Measurements from ENCODE around the gene DDX59. TPM values are rescaled to one million over a fixed set of nuclear protein-coding genes. Genes with fewer than 3 reads are reported as not detected.

Gene DDX59
- total RNA-seq, 1 experiment from 2014 or later = 16.0 TPM

GRCh38 chr1:200625381-200625824 is 44.3 kb downstream of the DDX59 start:
- no peak overlapping the region for H3K4me2 ChIP-seq (ENCODE audit: low read length)
- H3K36me3 ChIP-seq (ENCODE audit: control insufficient read depth in 1 of 2, insufficient read depth in 2 of 2, low read length in 2 of 2) = no peaks in the 10 kb centered on the region
- no peak for DNase-seq (ENCODE audit: low read depth, low spot score)
- RAD21 ChIA-PET (ENCODE audit: low non-redundant PET in 1 of 2, low total read pairs in 2 of 2, uncharacterized antibody in 2 of 2, unreplicated experiment in 2 of 2) = no interaction called here
- peaks cover 4 to 10% of the 10 kb centered on the region in 2 experiments; a peak in 3 of 4 replicates for H3K4me1 ChIP-seq (ENCODE audit: control insufficient read depth in 1 of 2, insufficient read depth in 2 of 2, low read length in 2 of 2)
- POLR2A ChIA-PET = no interaction called here
- no peaks in the 10 kb centered on the region for H3K9me2 ChIP-seq (ENCODE audit: insufficient read depth)
- peak overlapping the region; percentile 24 for H2AFZ ChIP-seq (ENCODE audit: low read depth, low read length, poor library complexity, severe bottlenecking)
- no peak overlapping the region for H3K4me3 ChIP-seq (replicated peaks in 1 of 2; ENCODE audit: low read depth in 1 of 2, low read length in 2 of 2)
- H4K20me1 ChIP-seq (ENCODE audit: insufficient read depth) = no peaks in the 10 kb centered on the region
- peaks cover under 1% of the 10 kb centered on the region for H3K79me2 ChIP-seq (ENCODE audit: insufficient read depth, low read length)
- no peaks in the 10 kb centered on the region for H3K27me3 ChIP-seq (ENCODE audit: insufficient read depth, low read length)
- H3K9me3 ChIP-seq (ENCODE audit: control insufficient read depth in 1 of 2, insufficient read depth in 1 of 2, low read depth in 1 of 2, low read length in 2 of 2) = no peaks in the 10 kb centered on the region
- CTCF ChIA-PET = no interaction called here
- no peak overlapping the region for H3K9ac ChIP-seq (ENCODE audit: low read length)
- intact Hi-C loops (cut with micrococcal nuclease) = no loop called here
- TF ChIP-seq ELF1 (IDR thresholded peaks at IDR 0.05; ENCODE audit: borderline replicate concordance, low read depth) = no peak
- no peak for TF ChIP-seq EGR1 (IDR thresholded peaks at IDR 0.05; ENCODE audit: low read depth)
- no peak for TF ChIP-seq ZBTB33 (IDR thresholded peaks at IDR 0.05; ENCODE audit: extremely low read depth, insufficient replicate concordance, low read length)
- TF ChIP-seq, protein P1, sequence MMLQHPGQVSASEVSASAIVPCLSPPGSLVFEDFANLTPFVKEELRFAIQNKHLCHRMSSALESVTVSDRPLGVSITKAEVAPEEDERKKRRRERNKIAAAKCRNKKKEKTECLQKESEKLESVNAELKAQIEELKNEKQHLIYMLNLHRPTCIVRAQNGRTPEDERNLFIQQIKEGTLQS (IDR thresholded peaks at IDR 0.05) = no peak
- TF ChIP-seq YY1 (IDR thresholded peaks at IDR 0.05; ENCODE audit: extremely low read depth, insufficient replicate concordance, low read depth, low read length) = no peak
- no TSS peak for BruUV-seq (replicated peaks)
- no peak overlapping the region for H3K27ac ChIP-seq (ENCODE audit: low read depth, low read length)
- ATAC-seq = no peak

DNA sequence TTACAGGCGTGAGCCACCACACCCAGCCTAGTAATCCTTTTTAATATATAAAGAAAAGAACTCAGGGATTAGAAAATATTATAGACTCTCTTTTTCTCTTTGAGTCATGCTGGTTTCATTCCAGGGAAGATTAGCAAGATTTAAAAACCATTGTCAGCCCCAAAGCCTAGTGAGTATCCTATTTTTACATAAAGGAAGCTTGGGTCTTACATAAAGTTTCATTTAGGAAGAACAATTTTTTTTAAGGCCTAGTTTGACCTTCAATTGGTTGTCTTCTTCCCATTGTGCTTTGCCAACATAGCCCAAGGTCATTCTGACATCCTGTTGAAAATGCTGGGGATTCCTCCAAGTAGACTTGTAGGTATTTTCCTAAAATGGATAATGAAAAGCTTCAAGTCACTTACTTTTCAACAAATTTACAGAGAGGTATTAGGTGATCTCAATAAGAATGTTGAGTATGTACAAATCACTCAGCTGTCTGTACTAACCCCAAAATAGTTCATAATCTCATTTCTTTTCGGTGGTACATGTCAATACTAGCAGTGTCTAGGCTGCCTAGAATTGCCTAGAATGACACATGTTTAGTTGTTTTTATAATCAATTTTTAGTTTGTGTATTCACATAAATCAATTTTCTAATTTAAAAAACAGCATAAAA is 44.9 kb downstream of the DDX59 start:
- Histone ChIP-seq H3K27me3 (ENCODE audit: insufficient read depth, low read length) (no peaks in the 10 kb centered on the region), H3K9me3 (ENCODE audit: control insufficient read depth in 1 of 2, insufficient read depth in 1 of 2, low read depth in 1 of 2, low read length in 2 of 2) (no peaks in the 10 kb centered on the region), H3K4me3 (replicated peaks in 1 of 2; ENCODE audit: low read depth in 1 of 2, low read length in 2 of 2) (no peak overlapping the region), H2AFZ (ENCODE audit: low read depth, low read length, poor library complexity, severe bottlenecking) (peak overlapping the region; percentile 24), H3K36me3 (ENCODE audit: control insufficient read depth in 1 of 2, insufficient read depth in 2 of 2, low read length in 2 of 2) (no peaks in the 10 kb centered on the region), H3K9me2 (ENCODE audit: insufficient read depth) (no peaks in the 10 kb centered on the region), H3K9ac (ENCODE audit: low read length) (no peak overlapping the region), H3K79me2 (ENCODE audit: insufficient read depth, low read length) (peaks cover 6% of the 10 kb centered on the region), H4K20me1 (ENCODE audit: insufficient read depth) (no peaks in the 10 kb centered on the region), H3K4me1 (ENCODE audit: control insufficient read depth in 1 of 2, insufficient read depth in 2 of 2, low read length in 2 of 2) (peaks cover 0 to 9% of the 10 kb centered on the region in 2 experiments; a peak in 3 of 4 replicates), H3K27ac (ENCODE audit: low read depth, low read length) (no peak overlapping the region), H3K4me2 (ENCODE audit: low read length) (no peak overlapping the region)
- no peak for DNase-seq (ENCODE audit: low read depth, low spot score)
- no peak for ATAC-seq
- RAD21 ChIA-PET (ENCODE audit: low non-redundant PET in 1 of 2, low total read pairs in 2 of 2, uncharacterized antibody in 2 of 2, unreplicated experiment in 2 of 2) = no interaction called here
- TF ChIP-seq POLR2A (IDR thresholded peaks at IDR 0.05; ENCODE audit: borderline replicate concordance, extremely low read depth, insufficient read depth, insufficient read length) (no peak), ZNF274 (IDR thresholded peaks at IDR 0.05; ENCODE audit: low read depth, low read length) (no peak), TCF7L2 (IDR thresholded peaks at IDR 0.05; ENCODE audit: borderline replicate concordance, extremely low read depth, insufficient read depth, insufficient read length) (no peak), EZH2 (IDR thresholded peaks at IDR 0.05) (no peak), REST (IDR thresholded peaks at IDR 0.05; ENCODE audit: low read depth) (no peak), ZFX (IDR thresholded peaks at IDR 0.05) (no peak), EGR1 (IDR thresholded peaks at IDR 0.05; ENCODE audit: low read depth) (no peak), CBX3 (IDR thresholded peaks at IDR 0.05; ENCODE audit: low read depth) (no peak)
- no TSS peak for BruUV-seq (replicated peaks)
- CTCF ChIA-PET = no interaction called here
- POLR2A ChIA-PET = no interaction called here
- intact Hi-C loops (cut with micrococcal nuclease) = loop anchor here (5.0 kb wide), 1 partner anchor 112 kb away; the partner anchor contains the start of gene CAMSAP2
